Activated CD4-positive, alpha-beta T cell treated with anti-CD3 and anti-CD28 coated beads, Interleukin-2, amount 10 ng/mL, durations not matched to agents 24 days and 14 days (primary cell): ENCODE data around the gene KHSRP. TPM values are rescaled to one million over a fixed set of nuclear protein-coding genes. Genes with fewer than 3 reads are reported as not detected.
"Not testable (repeated sequence)": the region's sequence is repeated elsewhere in the genome, so short reads cannot be mapped to it uniquely, and the experiment has no call there.

Source experiments
- DNase-seq: peaks from one replicate; pipeline ENCODE4 v3.0.0; 2022
- H3K27ac Mint-ChIP-seq: one replicate; pipeline ENCODE4 v1.8.0; 2022; ENCODE audit warnings: mild to moderate bottlenecking, mixed read lengths
- H3K27me3 Mint-ChIP-seq: one replicate; pipeline ENCODE4 v1.8.0; 2022; ENCODE audit warnings: mixed read lengths
- H3K36me3 Mint-ChIP-seq: one replicate; pipeline ENCODE4 v1.8.0; 2022; ENCODE audit warnings: low read depth, mild to moderate bottlenecking, mixed read lengths
- H3K4me1 Mint-ChIP-seq: one replicate; pipeline ENCODE4 v1.8.0; 2021; ENCODE audit warnings: mixed read lengths
- H3K4me3 Mint-ChIP-seq: one replicate; pipeline ENCODE4 v1.8.0; 2022; ENCODE audit warnings: mild to moderate bottlenecking, moderate library complexity, mixed read lengths
- H3K9me3 Mint-ChIP-seq: one replicate; pipeline ENCODE4 v1.8.0; 2021; ENCODE audit warnings: mixed read lengths
- intact Hi-C: fragments of 100-400 bp; cut with micrococcal nuclease; formaldehyde crosslinking; loops from one replicate; pipeline ENCODE4 v1.15.1; 2023
- total RNA-seq: library from RNA; stranded (reverse); gene quantifications from 2 replicates; pipeline ENCODE4 v1.2.3, GENCODE V29; 2022

The KHSRP gene
- total RNA-seq, 1 donor from 2014 or later = 435 TPM

- Mint-ChIP-seq H3K9me3 (no peaks in the 10 kb centered on the region), H3K27me3 (no peaks in the 10 kb centered on the region), H3K27ac (no peak overlapping the region), H3K36me3 (peaks cover 1% of the 10 kb centered on the region), H3K4me1 (peaks cover 2% of the 10 kb centered on the region), H3K4me3 (no peak overlapping the region)
- DNase-seq = no peak
- intact Hi-C loops = no loop called here
These were observed 16.3 kb upstream of the KHSRP start for GRCh38 chr19:6440905-6441304.

GRCh38 chr19:6439743-6440142, 15.1 kb upstream of the KHSRP start:
- Mint-ChIP-seq H3K4me3 (no peak overlapping the region), H3K4me1 (peaks cover 2% of the 10 kb centered on the region), H3K9me3 (no peaks in the 10 kb centered on the region), H3K27me3 (no peaks in the 10 kb centered on the region), H3K36me3 (peaks cover 1% of the 10 kb centered on the region), H3K27ac (no peak overlapping the region)
- no peak for DNase-seq
- intact Hi-C loops = no loop called here

- DNase-seq = no peak
- Mint-ChIP-seq H3K4me1 (peaks cover 2% of the 10 kb centered on the region), H3K27me3 (no peaks in the 10 kb centered on the region), H3K9me3 (no peaks in the 10 kb centered on the region), H3K36me3 (no peaks in the 10 kb centered on the region), H3K4me3 (no peak within 1 kb of the TSS), H3K27ac (no peak within 1 kb of the TSS)
- intact Hi-C loops = no loop called here
These were observed 9.1 kb upstream of the KHSRP start, which contains the start of gene SLC25A41 for GRCh38 chr19:6433663-6434062. Gene SLC25A41, minus strand, starts transcription at chr19:6433763. Its CDS starts 70 bp downstream, at chr19:6433693.

GRCh38 chr19:6433165-6433564, 8.6 kb upstream of the KHSRP start:
- Mint-ChIP-seq H3K4me1 (peaks cover 2% of the 10 kb centered on the region), H3K36me3 (no peaks in the 10 kb centered on the region), H3K27ac (no peak overlapping the region), H3K4me3 (no peak overlapping the region), H3K27me3 (no peaks in the 10 kb centered on the region), H3K9me3 (no peaks in the 10 kb centered on the region)
- intact Hi-C loops = no loop called here
- no peak for DNase-seq

- Mint-ChIP-seq H3K9me3 (no peaks in the 10 kb centered on the region), H3K27ac (no peak overlapping the region), H3K27me3 (no peaks in the 10 kb centered on the region), H3K4me3 (no peak overlapping the region), H3K36me3 (no peaks in the 10 kb centered on the region), H3K4me1 (peaks cover 2% of the 10 kb centered on the region)
- DNase-seq = no peak
- intact Hi-C loops = no loop called here
These were observed 7.3 kb upstream of the KHSRP start for GRCh38 chr19:6431891-6432290.

- Mint-ChIP-seq H3K27me3 (no peaks in the 10 kb centered on the region), H3K27ac (no peak overlapping the region), H3K4me3 (no peak overlapping the region), H3K36me3 (peaks cover 3% of the 10 kb centered on the region), H3K9me3 (peaks cover 3% of the 10 kb centered on the region), H3K4me1 (peaks cover 9% of the 10 kb centered on the region)
- intact Hi-C loops = loop anchor here (5.0 to 10.0 kb wide), 2 partner anchors 165 to 373 kb away; partner anchors contain the start of gene CD70
- DNase-seq = no peak
These were observed 5.0 kb upstream of the KHSRP start for GRCh38 chr19:6429419-6430221.

GRCh38 chr19:6428692-6429418, 4.2 kb upstream of the KHSRP start:
- H3K4me1 Mint-ChIP-seq, H3K9me3 Mint-ChIP-seq, DNase-seq, H3K4me3 Mint-ChIP-seq, H3K36me3 Mint-ChIP-seq, H3K27me3 Mint-ChIP-seq, H3K27ac Mint-ChIP-seq: not testable (repeated sequence)
- intact Hi-C loops = loop anchor here (5.0 to 10.0 kb wide), 2 partner anchors 166 to 373 kb away; partner anchors contain the start of gene CD70

- peak; percentile 56 for DNase-seq
These were observed 2.5 kb upstream of the KHSRP start for GRCh38 chr19:6427131-6427530.

GRCh38 chr19:6425732-6426620, 1.4 kb upstream of the KHSRP start:
- H3K36me3 Mint-ChIP-seq = peaks cover 21% of the 10 kb centered on the region
- DNase-seq = peak; percentile 66
- no peaks in the 10 kb centered on the region for H3K27me3 Mint-ChIP-seq
- peaks cover 24% of the 10 kb centered on the region for H3K4me1 Mint-ChIP-seq
- H3K4me3 Mint-ChIP-seq = peak overlapping the region; percentile 72
- peak overlapping the region; percentile 97 for H3K27ac Mint-ChIP-seq
- peaks cover 3% of the 10 kb centered on the region for H3K9me3 Mint-ChIP-seq
- intact Hi-C loops = loop anchor here (1.0 to 10.0 kb wide), 7 partner anchors 33 to 376 kb away; partner anchors contain the start of genes CD70, CLPP and GTF2F1

More at GRCh38 chr19:6427131-6427530, 2.5 kb upstream of the KHSRP start:
- Mint-ChIP-seq H3K36me3 (peaks cover 12% of the 10 kb centered on the region), H3K27ac (no peak overlapping the region), H3K27me3 (no peaks in the 10 kb centered on the region), H3K9me3 (peaks cover 3% of the 10 kb centered on the region), H3K4me3 (no peak overlapping the region), H3K4me1 (peaks cover 23% of the 10 kb centered on the region)
- intact Hi-C loops = loop anchor here (5.0 to 10.0 kb wide), 2 partner anchors 168 to 375 kb away; partner anchors contain the start of gene CD70

- intact Hi-C loops = loop anchor here (1.0 to 10.0 kb wide), 7 partner anchors 32 to 377 kb away; partner anchors contain the start of genes CD70, CLPP and GTF2F1
These were observed 524 bp upstream of the KHSRP start for GRCh38 chr19:6424939-6425731.

GRCh38 chr19:6423499-6424194, 964 bp downstream of the KHSRP start:
- H3K9me3 Mint-ChIP-seq = peaks cover 3% of the 10 kb centered on the region
- no peaks in the 10 kb centered on the region for H3K27me3 Mint-ChIP-seq
- H3K4me1 Mint-ChIP-seq = peaks cover 26% of the 10 kb centered on the region
- DNase-seq = peak; percentile 83
- H3K4me3 Mint-ChIP-seq = peak overlapping the region; percentile 97
- peak overlapping the region; percentile 82 for H3K27ac Mint-ChIP-seq
- intact Hi-C loops = loop anchor here (2.0 to 10.0 kb wide), 3 partner anchors 63 to 171 kb away; partner anchors contain the start of genes CD70 and CLPP
- peaks cover 43% of the 10 kb centered on the region for H3K36me3 Mint-ChIP-seq

More at GRCh38 chr19:6424939-6425731, 524 bp upstream of the KHSRP start:
- Mint-ChIP-seq H3K4me1 (peaks cover 26% of the 10 kb centered on the region), H3K27ac (peak overlapping the region; percentile 97), H3K9me3 (peaks cover 3% of the 10 kb centered on the region), H3K4me3 (peak overlapping the region; percentile 72), H3K27me3 (no peaks in the 10 kb centered on the region), H3K36me3 (peaks cover 29% of the 10 kb centered on the region)
- peak; percentile 100 for DNase-seq
